Gastrocnemius medialis (tissue), 4 donors: ENCODE results near the gene GALNT5.

Experiments
- POLR2A ChIP-seq, 2 donors: fragments of 450-650 bp; IDR thresholded peaks; one replicate each; pipeline ENCODE4 v1.6.1; 2017; ENCODE audit warnings: antibody characterized with exemption in 2 of 2, mild to moderate bottlenecking in 2 of 2, moderate library complexity in 2 of 2
- TF ChIP-seq, protein P1 (sequence below), 5 experiments: fragments of 450-650 bp in 3 of 5; fragments of 200-600 bp in 2 of 5; sonication (generic) in 2 of 5; IDR thresholded peaks in 4 of 5; conservative IDR thresholded peaks in 1 of 5; 1 replicate in 4 of 5; 2 replicates in 1 of 5; pipeline ENCODE4 v1.5.1; 2016 to 2019; ENCODE audit warnings: antibody characterized with exemption in 5 of 5, mild to moderate bottlenecking in 3 of 5, moderate library complexity in 3 of 5

DNA sequence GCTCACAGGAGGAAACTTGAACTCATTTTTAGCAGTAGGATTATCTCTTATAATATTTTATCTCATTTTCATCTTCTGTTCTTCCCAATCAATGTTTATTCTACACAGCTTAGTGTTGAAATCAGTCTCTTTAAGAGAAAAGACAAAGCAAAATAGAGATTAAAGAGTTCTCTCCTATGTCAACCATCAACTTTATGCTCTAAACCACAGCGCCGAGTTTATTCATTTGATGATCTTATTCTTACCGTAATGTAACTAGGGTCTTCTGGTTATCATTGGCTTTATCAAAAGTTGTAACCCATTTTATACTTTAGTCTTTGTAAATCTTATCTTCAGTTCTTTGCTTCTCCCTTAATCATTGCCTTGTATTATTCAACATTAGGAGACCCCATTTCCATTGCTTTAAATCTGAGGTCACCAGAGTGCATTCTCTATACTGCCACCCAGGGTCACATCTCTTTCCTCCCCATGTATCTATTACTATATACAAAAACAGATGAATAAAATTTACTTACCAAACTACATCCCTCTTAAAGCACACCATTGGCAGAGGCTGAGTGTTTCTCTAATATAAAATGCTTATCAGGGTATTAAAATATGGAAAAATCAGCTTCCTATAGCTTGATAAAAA, 90.9 kb downstream of the GALNT5 start:
- TF ChIP-seq, protein P1, sequence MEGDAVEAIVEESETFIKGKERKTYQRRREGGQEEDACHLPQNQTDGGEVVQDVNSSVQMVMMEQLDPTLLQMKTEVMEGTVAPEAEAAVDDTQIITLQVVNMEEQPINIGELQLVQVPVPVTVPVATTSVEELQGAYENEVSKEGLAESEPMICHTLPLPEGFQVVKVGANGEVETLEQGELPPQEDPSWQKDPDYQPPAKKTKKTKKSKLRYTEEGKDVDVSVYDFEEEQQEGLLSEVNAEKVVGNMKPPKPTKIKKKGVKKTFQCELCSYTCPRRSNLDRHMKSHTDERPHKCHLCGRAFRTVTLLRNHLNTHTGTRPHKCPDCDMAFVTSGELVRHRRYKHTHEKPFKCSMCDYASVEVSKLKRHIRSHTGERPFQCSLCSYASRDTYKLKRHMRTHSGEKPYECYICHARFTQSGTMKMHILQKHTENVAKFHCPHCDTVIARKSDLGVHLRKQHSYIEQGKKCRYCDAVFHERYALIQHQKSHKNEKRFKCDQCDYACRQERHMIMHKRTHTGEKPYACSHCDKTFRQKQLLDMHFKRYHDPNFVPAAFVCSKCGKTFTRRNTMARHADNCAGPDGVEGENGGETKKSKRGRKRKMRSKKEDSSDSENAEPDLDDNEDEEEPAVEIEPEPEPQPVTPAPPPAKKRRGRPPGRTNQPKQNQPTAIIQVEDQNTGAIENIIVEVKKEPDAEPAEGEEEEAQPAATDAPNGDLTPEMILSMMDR (IDR thresholded peaks at IDR 0.05 in 4 of 5, conservative IDR thresholded peaks at IDR 0.05 in 1 of 5) = no peak
- TF ChIP-seq POLR2A (IDR thresholded peaks at IDR 0.05) = no peak
